Stimulated activated CD4-positive, alpha-beta T cell treated with anti-CD3 and anti-CD28 coated beads, Interleukin-15, amount 100 ng/mL, for 24 hours (primary cell): ENCODE data around the gene TMEM169.
"Not testable (repeated sequence)": the region's sequence is repeated elsewhere in the genome, so short reads cannot be mapped to it uniquely, and the experiment has no call there.

ENCODE experiments used
- DNase-seq: peaks from one replicate; pipeline ENCODE4 v3.0.0-alpha.2; 2020

TMEM169 gene

GRCh38 chr2:216072473-216072872, 9.2 kb upstream of the TMEM169 start:
- DNase-seq, result no peak

DNA sequence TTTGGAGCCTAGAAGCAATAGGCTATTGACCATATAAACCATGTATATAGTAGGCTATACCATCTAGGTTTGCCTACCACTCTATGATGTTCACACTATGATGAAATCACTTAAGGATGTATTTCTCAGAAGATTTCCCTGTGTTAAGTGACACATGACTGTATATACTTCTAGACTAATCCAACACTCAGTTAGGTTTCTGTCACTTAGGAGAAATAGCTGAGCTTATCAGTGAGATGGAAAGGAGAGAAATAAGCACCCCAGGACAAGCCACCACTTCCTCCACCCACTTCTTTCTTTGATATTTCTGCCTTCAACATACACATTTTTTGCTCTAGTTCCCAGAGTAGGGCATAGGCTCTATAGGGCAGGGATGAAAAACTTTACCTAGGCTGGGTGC, 7.9 kb upstream of the TMEM169 start:
- no peak for DNase-seq

GRCh38 chr2:216074380-216074779, 7.3 kb upstream of the TMEM169 start:
- DNase-seq, result no peak

- no peak for DNase-seq
Measured at GRCh38 chr2:216074794-216075193, 6.9 kb upstream of the TMEM169 start.

GRCh38 chr2:216075510-216076485, 5.9 kb upstream of the TMEM169 start:
- DNase-seq, result no peak

DNA sequence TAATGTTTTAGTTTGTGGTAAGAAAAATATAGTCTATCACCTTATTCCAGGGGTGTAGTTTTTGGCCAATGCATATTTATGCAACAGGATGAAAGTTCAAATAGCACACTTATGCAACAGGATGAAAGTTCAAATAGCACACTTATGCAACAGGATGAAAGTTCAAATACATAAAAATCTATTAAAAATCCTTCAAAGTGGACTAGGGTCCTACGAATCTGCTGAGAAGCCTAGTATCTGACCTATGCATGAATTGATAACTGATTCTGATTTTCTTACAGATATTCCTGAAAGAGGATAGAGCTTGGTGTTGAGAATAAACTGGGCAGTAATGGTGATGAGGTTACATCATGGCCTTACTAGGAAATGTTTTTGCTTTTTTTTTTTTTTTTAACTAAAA, 2.9 kb upstream of the TMEM169 start:
- DNase-seq, result no peak

- not testable (repeated sequence) for DNase-seq
Measured at GRCh38 chr2:216080048-216080447, 1.7 kb upstream of the TMEM169 start.

GRCh38 chr2:216081012-216081411, 707 bp upstream of the TMEM169 start:
- DNase-seq, result no peak

- peak; percentile 25 for DNase-seq
Measured at GRCh38 chr2:216082117-216082711, 495 bp downstream of the TMEM169 start.

DNA sequence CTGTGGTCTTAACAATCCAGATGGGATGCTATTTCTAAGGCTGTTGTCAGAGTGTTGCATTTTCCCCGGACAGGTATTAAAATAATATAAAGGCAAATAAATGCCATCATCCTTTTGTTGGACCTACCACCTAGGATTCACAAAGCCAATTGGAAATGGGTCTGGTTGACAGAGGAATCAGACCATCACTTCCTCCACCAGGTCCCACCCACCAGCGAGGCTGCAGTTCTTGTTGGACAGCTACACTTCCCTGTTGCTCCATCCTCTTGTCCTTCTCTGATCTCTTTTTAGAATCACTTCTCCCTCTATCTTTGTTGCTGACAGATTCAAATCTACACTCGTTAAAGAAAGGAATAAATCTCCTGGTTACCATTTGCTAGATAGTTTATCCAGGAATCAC, 1.1 kb downstream of the TMEM169 start:
- DNase-seq, result peak; percentile 35

DNA sequence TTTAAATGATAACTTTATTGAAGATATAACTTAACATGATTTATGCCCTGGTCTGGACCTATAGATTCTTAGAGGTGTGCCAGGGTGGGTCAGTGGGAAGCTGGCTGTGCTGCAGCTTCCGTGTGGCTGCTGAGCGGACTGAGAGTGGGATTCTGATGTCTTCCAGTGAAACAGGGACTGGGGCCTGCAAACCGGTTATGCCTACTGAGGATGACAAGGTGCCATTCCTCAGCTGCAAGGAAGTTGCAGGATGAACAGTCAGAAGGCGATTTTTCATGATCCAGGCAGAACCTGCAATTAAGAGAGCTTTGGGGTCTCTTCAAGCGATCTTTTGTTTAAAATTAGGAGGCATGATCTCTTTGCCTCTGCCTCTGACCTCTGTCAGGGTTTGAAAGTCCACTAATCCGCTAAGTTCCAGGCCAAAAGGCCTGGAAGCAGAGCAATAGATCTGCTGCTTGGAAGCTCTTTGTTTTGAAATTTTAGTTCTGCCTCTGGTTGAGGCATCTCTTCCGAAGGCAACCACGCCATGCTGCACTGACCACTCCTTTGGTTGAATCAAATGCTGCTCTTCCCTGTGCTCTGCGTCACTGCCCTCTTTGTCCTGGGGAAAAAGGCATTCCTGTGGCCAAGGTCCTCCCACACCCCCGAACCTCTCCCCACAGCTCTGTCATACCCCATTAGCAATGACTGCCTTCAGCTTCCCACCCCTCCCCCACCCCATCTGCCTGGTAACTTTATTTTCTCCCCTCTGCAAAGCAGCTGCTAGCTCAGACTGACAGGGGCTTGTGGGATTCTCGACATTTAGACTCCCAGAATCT, 2.0 kb downstream of the TMEM169 start:
- DNase-seq, result peak; percentile 13

DNA sequence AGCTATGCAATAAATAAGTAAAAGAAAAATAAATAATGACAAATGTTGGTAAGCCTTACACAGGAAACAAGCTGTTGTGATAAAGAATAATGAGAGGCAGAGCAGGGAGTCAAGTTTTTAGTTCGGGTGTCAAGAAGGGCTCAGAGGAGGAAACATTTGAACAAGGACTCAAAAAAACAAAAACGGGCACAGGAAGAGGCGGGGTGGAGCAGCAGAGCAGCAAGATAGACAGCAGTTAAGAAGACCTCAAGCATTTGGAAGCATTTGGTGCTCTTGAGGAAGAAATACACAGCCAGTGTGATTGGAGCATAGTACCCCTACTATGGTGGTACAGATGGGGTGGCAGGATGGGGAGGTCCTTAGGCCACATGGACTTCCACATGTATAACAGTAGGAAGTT, 2.8 kb downstream of the TMEM169 start:
- DNase-seq, result peak; percentile 29

DNA sequence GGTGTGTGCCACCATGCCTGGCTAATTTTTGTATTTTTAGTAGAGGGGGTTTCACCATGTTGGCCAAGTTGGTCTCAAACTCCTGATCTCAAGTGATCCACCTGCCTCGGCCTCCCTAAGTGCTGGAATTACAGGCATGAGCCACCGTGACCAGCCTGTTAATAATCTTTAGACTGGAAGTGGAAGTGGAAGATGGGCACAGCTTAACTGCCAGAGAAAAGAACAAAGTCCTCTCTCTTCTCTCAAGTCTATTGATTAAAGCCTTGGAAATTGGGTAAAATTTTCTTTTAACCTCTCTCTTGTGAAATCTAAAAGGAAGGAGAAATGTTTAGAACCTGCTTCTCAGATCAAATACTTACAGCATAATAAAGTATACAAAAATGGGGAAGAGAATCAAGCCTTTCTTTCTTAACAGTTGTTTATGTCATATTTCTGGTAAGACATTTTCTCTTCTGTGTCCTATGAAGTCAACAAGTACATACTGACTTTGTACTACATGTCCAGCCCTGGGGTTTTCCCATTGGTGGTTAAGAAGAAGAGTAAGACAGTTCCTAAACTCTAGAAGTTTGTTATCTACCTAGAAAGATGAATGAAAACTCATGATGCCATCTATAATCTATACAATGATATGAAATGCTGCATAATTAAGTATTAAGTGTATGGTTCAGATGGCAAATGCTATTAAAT, 4.6 kb downstream of the TMEM169 start:
- DNase-seq, result no peak

DNA sequence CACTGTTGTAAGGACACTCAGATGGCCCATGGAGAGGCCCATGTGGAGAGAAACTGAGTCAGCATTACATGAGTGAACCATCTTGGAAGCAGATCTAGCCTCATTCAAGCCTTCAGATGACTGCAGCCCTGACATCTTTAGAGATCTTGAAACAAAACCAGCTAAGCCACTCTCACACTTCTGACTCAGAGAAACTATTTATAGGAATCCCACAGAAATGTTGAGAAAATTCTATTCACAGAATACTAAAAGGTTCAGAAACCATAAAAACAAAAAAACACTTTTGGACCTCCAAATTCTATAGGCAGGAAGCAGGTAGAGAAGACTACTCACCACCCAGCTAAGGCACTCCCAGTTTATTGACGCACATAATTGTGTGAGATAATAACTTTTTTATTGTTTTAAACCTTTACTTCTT, 8.7 kb downstream of the TMEM169 start:
- DNase-seq, result no peak

- no peak for DNase-seq
Measured at GRCh38 chr2:216092646-216093045, 10.9 kb downstream of the TMEM169 start.

DNA sequence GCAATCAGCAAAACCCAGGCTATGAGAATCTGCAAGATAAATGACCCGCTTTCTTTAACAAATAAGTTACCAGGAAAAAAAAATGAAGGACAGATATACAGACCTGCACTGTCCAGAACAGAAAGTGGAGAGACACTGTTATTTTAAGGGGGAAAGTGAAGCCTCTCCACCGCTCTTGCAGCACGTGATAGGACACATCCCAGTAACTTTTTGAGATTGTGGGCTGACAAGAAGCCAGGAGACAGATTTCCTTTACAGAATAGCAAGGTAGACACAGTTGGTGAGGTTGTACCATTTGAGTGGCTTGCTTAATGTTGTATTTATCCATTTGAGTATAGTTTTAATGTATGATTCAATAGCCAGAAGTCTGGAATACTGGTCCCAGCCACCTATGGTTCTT, 13.0 kb downstream of the TMEM169 start:
- DNase-seq, result no peak

DNA sequence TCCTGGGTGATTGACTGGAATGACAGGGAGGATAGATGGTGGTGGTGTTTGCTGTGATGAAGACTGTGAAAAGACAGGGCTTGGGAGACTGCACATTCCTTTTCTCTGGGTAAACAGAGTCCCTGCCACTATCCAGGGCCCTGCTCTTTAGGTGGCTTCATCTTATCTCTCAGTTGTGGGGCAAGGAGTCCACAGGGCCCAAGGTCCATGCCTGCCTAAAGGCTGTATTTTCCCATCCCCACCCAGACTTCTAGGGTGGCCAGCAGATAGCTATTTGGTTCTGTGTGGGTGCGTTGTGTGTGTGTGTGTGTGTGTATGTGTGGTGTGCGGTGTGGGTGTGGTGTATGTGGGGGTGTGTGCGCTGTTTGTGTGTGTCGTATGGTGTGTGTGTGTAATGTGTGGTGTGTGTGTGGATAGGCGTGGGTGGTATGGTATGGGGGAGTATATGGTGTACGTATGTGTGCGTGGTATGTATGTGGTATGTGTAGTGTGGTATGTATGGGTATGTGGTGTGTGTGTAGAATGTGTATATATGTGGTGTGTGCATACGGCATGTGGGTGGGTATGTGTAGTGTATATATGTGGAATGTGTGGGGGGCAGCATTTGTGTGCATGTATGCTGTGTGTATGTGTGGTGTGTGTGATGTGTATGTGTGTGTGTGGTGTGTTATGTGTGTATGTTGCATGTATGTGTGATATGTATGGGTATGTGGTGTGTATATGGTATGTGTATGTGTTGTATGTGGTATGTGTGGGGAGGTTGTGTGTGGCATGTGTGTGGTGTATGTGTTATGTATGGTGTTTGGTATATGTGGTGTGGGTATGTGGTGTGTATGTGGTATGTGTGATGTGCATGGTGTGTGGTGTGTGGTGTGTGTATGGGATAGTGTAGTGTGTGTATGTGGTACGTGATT, 17.0 kb downstream of the TMEM169 start:
- DNase-seq, result no peak

GRCh38 chr2:216101109-216101508, 19.4 kb downstream of the TMEM169 start:
- DNase-seq, result no peak

DNA sequence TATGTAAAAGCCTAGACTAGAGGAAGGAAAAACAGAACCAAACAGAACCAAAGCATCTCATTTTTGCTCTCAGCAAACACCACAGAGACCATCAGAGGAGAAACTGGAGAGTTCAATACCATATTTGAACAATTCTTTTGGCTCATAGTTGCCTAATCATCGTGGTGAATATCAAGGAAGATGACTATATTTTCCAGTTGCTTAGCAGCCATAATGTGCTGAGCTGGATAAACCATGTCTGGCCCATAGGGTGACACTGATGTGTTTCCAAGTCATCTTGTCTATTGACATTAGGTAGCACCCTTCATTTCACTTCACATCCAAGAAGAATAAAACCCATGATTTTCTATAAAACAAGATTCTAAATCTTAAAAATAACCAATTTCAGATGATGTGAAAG, 21.5 kb downstream of the TMEM169 start:
- DNase-seq, result no peak

- no peak for DNase-seq
Measured at GRCh38 chr2:216104691-216105090, 23.0 kb downstream of the TMEM169 start.

- no peak for DNase-seq
Measured at GRCh38 chr2:216107320-216107719, 25.6 kb downstream of the TMEM169 start.

DNA sequence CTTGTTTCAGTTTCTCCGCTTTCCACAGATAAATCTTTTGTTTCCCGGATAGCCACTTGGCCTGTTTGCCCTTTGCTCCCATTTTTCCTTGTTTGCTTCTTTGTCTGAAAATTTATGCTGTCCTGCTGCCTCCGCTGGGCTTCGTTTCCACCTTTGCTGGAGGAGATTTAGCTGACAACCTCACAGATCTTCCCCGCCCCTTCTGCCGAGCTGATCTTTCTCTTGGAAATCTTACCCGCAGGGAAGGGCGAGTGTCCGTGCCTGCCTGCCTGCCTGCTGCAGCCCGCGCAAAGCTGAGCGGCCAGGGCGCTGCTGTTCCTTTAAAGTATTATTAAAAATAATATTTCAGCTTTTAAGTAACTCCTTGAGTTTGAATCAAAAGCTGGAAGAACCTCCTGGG, 26.0 kb downstream of the TMEM169 start:
- DNase-seq, result no peak
